ENCODE measurements around the gene COL1A2. TPM values are rescaled to one million over a fixed set of nuclear protein-coding genes. Genes with fewer than 3 reads are reported as not detected.

COL1A2 gene
- total RNA-seq, 1 donor: 11,912 TPM

- H3K27me3 ChIP-seq (ENCODE audit: insufficient read depth, low read length): peaks cover 10% of the 10 kb centered on the region
- H3K36me3 ChIP-seq (ENCODE audit: insufficient read depth, low read length): no peaks in the 10 kb centered on the region
- H4K20me1 ChIP-seq (ENCODE audit: insufficient read depth, low read length): no peaks in the 10 kb centered on the region
- no peak overlapping the region for H3K4me2 ChIP-seq (ENCODE audit: insufficient read depth, low read length)
- no peak overlapping the region for H3K27ac ChIP-seq (ENCODE audit: low read depth, low read length)
- TF ChIP-seq CTCF (IDR thresholded peaks at IDR 0.05; ENCODE audit: extremely low read depth, low read depth, low read length): no peak
- H3K9me3 ChIP-seq (ENCODE audit: low read depth, low read length): peaks cover 2% of the 10 kb centered on the region
- H3K79me2 ChIP-seq (ENCODE audit: insufficient read depth, low read length): no peaks in the 10 kb centered on the region
- no peak overlapping the region for H3K4me3 ChIP-seq (ENCODE audit: insufficient read depth, low read length)
- no peak for DNase-seq (ENCODE audit: insufficient read length, low spot score, missing footprints)
- no peak overlapping the region for H2AFZ ChIP-seq (ENCODE audit: low read length)
- H3K4me1 ChIP-seq (ENCODE audit: insufficient read depth, low read length): no peaks in the 10 kb centered on the region
These were observed 77.9 kb downstream of the COL1A2 start for GRCh38 chr7:94472608-94473007.

- TF ChIP-seq CTCF (IDR thresholded peaks at IDR 0.05; ENCODE audit: extremely low read depth, low read depth, low read length): no peak
- DNase-seq (ENCODE audit: insufficient read length, low spot score, missing footprints): no peak
- Histone ChIP-seq H3K4me2 (ENCODE audit: insufficient read depth, low read length) (no peak overlapping the region), H3K9me3 (ENCODE audit: low read depth, low read length) (peaks cover 2% of the 10 kb centered on the region), H4K20me1 (ENCODE audit: insufficient read depth, low read length) (no peaks in the 10 kb centered on the region), H3K79me2 (ENCODE audit: insufficient read depth, low read length) (no peaks in the 10 kb centered on the region), H2AFZ (ENCODE audit: low read length) (no peak overlapping the region), H3K36me3 (ENCODE audit: insufficient read depth, low read length) (no peaks in the 10 kb centered on the region), H3K4me1 (ENCODE audit: insufficient read depth, low read length) (no peaks in the 10 kb centered on the region), H3K27me3 (ENCODE audit: insufficient read depth, low read length) (peaks cover 6% of the 10 kb centered on the region), H3K4me3 (ENCODE audit: insufficient read depth, low read length) (no peak overlapping the region), H3K27ac (ENCODE audit: low read depth, low read length) (no peak overlapping the region)
These were observed 81.7 kb downstream of the COL1A2 start for GRCh38 chr7:94476251-94476840.

- TF ChIP-seq CTCF (IDR thresholded peaks at IDR 0.05; ENCODE audit: extremely low read depth, low read depth, low read length): no peak
- Histone ChIP-seq H3K4me3 (ENCODE audit: insufficient read depth, low read length) (no peak overlapping the region), H3K36me3 (ENCODE audit: insufficient read depth, low read length) (no peaks in the 10 kb centered on the region), H3K27ac (ENCODE audit: low read depth, low read length) (no peak overlapping the region), H3K9me3 (ENCODE audit: low read depth, low read length) (no peaks in the 10 kb centered on the region), H3K27me3 (ENCODE audit: insufficient read depth, low read length) (peaks cover 6% of the 10 kb centered on the region), H3K4me2 (ENCODE audit: insufficient read depth, low read length) (no peak overlapping the region), H3K4me1 (ENCODE audit: insufficient read depth, low read length) (no peaks in the 10 kb centered on the region), H2AFZ (ENCODE audit: low read length) (no peak overlapping the region), H4K20me1 (ENCODE audit: insufficient read depth, low read length) (no peaks in the 10 kb centered on the region), H3K79me2 (ENCODE audit: insufficient read depth, low read length) (no peaks in the 10 kb centered on the region)
- no peak for DNase-seq (ENCODE audit: insufficient read length, low spot score, missing footprints)
These were observed 83.2 kb downstream of the COL1A2 start for GRCh38 chr7:94477878-94478277.

GRCh38 chr7:94478648-94479214 is 84.0 kb downstream of the COL1A2 start:
- H3K79me2 ChIP-seq (ENCODE audit: insufficient read depth, low read length): no peaks in the 10 kb centered on the region
- peaks cover 6% of the 10 kb centered on the region for H3K27me3 ChIP-seq (ENCODE audit: insufficient read depth, low read length)
- no peak overlapping the region for H2AFZ ChIP-seq (ENCODE audit: low read length)
- no peaks in the 10 kb centered on the region for H3K36me3 ChIP-seq (ENCODE audit: insufficient read depth, low read length)
- H3K4me3 ChIP-seq (ENCODE audit: insufficient read depth, low read length): no peak overlapping the region
- no peak overlapping the region for H3K4me2 ChIP-seq (ENCODE audit: insufficient read depth, low read length)
- H3K4me1 ChIP-seq (ENCODE audit: insufficient read depth, low read length): no peaks in the 10 kb centered on the region
- TF ChIP-seq CTCF (IDR thresholded peaks at IDR 0.05; ENCODE audit: extremely low read depth, low read depth, low read length): no peak
- H4K20me1 ChIP-seq (ENCODE audit: insufficient read depth, low read length): no peaks in the 10 kb centered on the region
- no peaks in the 10 kb centered on the region for H3K9me3 ChIP-seq (ENCODE audit: low read depth, low read length)
- no peak for DNase-seq (ENCODE audit: insufficient read length, low spot score, missing footprints)
- H3K27ac ChIP-seq (ENCODE audit: low read depth, low read length): no peak overlapping the region

Other genes starting within 250 kb of the COL1A2 start
- gene CASD1, start 114.9 kb downstream of the COL1A2 start, total RNA-seq: 19.4 and 20.6 TPM in 2 replicates